Progenitor cell of endocrine pancreas (in vitro differentiated cells): ENCODE results near the gene CYFIP1. TPM values are rescaled to one million over a fixed set of nuclear protein-coding genes. Genes with fewer than 3 reads are reported as not detected.

Experiments used
- DNase-seq: peaks from one replicate; pipeline ENCODE4 v3.0.0; 2021; ENCODE audit warnings: low spot score; ENCODE audit not compliant: unreplicated experiment
- H3K27ac Mint-ChIP-seq: 2 replicates; pipeline ENCODE4 v1.8.0; 2021; ENCODE audit warnings: mild to moderate bottlenecking, moderate library complexity, mixed read lengths
- H3K27me3 Mint-ChIP-seq: 2 replicates; pipeline ENCODE4 v1.8.0; 2021; ENCODE audit warnings: mixed read lengths
- H3K36me3 Mint-ChIP-seq: 2 replicates; pipeline ENCODE4 v1.8.0; 2022; ENCODE audit warnings: mixed read lengths; ENCODE audit not compliant: insufficient read depth
- H3K4me1 Mint-ChIP-seq: 2 replicates; pipeline ENCODE4 v1.8.0; 2021; ENCODE audit warnings: low read depth, mixed read lengths
- H3K4me3 Mint-ChIP-seq: 2 replicates; pipeline ENCODE4 v1.8.0; 2021; ENCODE audit warnings: low read depth, mild to moderate bottlenecking, moderate library complexity, mixed read lengths
- H3K9me3 Mint-ChIP-seq: 2 replicates; pipeline ENCODE4 v1.8.0; 2021; ENCODE audit warnings: low read depth, mixed read lengths
- total RNA-seq: library from RNA; stranded (reverse); gene quantifications from 2 replicates; pipeline ENCODE4 v1.2.1, GENCODE V29; 2021
- TF ChIP-seq, protein P1 (sequence below): fragments of 200-600 bp; sonication (generic); IDR thresholded peaks from one replicate; pipeline ENCODE4 v1.5.0; 2021; ENCODE audit warnings: antibody characterized with exemption, mild to moderate bottlenecking; ENCODE audit not compliant: unreplicated experiment

The CYFIP1 gene
- total RNA-seq, 1 donor from 2014 or later: 175 TPM

GRCh38 chr15:22919171-22919570 lies 61.0 kb downstream of the CYFIP1 start:
- Mint-ChIP-seq H3K27ac (no peak overlapping the region), H3K9me3 (no peaks in the 10 kb centered on the region), H3K27me3 (no peaks in the 10 kb centered on the region), H3K4me1 (no peaks in the 10 kb centered on the region), H3K36me3 (peaks cover 21% of the 10 kb centered on the region), H3K4me3 (no peak overlapping the region)
- TF ChIP-seq, protein P1, sequence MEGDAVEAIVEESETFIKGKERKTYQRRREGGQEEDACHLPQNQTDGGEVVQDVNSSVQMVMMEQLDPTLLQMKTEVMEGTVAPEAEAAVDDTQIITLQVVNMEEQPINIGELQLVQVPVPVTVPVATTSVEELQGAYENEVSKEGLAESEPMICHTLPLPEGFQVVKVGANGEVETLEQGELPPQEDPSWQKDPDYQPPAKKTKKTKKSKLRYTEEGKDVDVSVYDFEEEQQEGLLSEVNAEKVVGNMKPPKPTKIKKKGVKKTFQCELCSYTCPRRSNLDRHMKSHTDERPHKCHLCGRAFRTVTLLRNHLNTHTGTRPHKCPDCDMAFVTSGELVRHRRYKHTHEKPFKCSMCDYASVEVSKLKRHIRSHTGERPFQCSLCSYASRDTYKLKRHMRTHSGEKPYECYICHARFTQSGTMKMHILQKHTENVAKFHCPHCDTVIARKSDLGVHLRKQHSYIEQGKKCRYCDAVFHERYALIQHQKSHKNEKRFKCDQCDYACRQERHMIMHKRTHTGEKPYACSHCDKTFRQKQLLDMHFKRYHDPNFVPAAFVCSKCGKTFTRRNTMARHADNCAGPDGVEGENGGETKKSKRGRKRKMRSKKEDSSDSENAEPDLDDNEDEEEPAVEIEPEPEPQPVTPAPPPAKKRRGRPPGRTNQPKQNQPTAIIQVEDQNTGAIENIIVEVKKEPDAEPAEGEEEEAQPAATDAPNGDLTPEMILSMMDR: no peak
- no peak for DNase-seq

- TF ChIP-seq, protein P1: no peak
- Mint-ChIP-seq H3K4me3 (no peak overlapping the region), H3K36me3 (peaks cover 25% of the 10 kb centered on the region), H3K27ac (no peak overlapping the region), H3K9me3 (no peaks in the 10 kb centered on the region), H3K27me3 (no peaks in the 10 kb centered on the region), H3K4me1 (no peaks in the 10 kb centered on the region)
- DNase-seq: no peak
Observed at GRCh38 chr15:22918596-22919140, 61.5 kb downstream of the CYFIP1 start.

- H3K36me3 Mint-ChIP-seq: peaks cover 24% of the 10 kb centered on the region
- no peak overlapping the region for H3K4me3 Mint-ChIP-seq
- no peak overlapping the region for H3K27ac Mint-ChIP-seq
- H3K9me3 Mint-ChIP-seq: no peaks in the 10 kb centered on the region
- DNase-seq: no peak
- H3K27me3 Mint-ChIP-seq: no peaks in the 10 kb centered on the region
- no peaks in the 10 kb centered on the region for H3K4me1 Mint-ChIP-seq
- TF ChIP-seq, protein P1: no peak
Observed at GRCh38 chr15:22918056-22918455, 62.1 kb downstream of the CYFIP1 start.

DNA sequence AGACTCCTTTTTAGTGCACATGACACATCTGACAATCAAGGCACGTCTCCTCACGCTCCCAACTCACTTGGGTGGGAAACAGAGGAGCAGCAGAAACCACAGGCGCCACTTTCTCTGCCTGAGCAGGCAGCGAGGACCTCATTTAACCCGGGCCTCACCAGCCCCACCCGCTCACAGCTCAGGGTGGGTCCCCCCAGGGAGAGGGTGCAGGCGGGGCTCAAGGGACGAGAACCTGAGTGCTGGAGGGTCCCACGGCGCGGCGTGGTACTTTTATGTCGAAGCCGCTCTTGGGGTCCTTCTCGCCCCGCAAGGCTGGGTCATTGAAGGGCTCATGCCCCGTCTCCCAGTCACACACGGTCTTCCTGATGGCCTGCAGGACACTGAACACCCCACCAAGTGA lies 62.6 kb downstream of the CYFIP1 start:
- H3K4me3 Mint-ChIP-seq: no peak overlapping the region
- no peaks in the 10 kb centered on the region for H3K9me3 Mint-ChIP-seq
- TF ChIP-seq, protein P1: no peak
- DNase-seq: no peak
- H3K27me3 Mint-ChIP-seq: no peaks in the 10 kb centered on the region
- H3K36me3 Mint-ChIP-seq: peaks cover 26% of the 10 kb centered on the region
- H3K4me1 Mint-ChIP-seq: no peaks in the 10 kb centered on the region
- H3K27ac Mint-ChIP-seq: no peak overlapping the region

DNA sequence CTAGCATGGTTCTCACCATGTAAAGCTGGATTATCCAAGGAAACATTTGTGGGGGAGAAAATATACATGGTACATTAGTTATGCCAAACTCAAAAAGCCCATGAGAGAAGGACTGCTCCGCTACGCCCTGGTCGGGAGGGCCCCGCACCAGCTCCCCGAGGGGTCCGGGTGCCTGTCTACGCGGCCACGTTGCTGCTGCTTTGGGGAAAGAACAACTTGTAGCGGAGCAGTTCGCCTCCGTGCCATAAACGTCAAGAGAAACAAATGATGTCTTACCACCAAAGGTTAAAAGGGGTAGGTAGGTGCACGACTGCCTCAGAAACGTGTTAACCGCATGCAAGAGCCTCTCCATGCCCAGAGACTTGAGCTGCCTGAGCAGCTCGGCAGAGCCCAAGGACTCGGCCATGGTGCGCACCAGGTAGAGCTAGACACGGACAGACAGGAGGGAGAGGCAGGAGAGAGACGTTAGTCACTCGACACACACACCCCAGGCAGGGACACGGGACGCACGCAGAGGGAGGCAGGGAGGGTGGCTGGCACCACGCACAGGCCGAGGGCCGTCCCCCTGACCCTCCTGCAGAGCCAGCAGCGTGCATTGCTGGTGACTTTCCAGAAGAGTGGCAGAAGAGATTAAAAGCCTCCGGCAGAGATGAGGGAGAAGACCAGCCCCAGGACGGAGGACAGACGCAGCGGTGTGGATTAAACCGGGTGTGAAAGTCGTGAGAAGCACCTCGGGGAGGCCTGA lies 63.4 kb downstream of the CYFIP1 start:
- TF ChIP-seq, protein P1: no peak
- no peak for DNase-seq
- Mint-ChIP-seq H3K4me1 (no peaks in the 10 kb centered on the region), H3K36me3 (peaks cover 27% of the 10 kb centered on the region), H3K4me3 (no peak overlapping the region), H3K9me3 (no peaks in the 10 kb centered on the region), H3K27me3 (no peaks in the 10 kb centered on the region), H3K27ac (no peak overlapping the region)
